HG02981 (cell line): ENCODE data around the gene SLC52A3.

ENCODE experiments used
- ATAC-seq: cut with Tn5 transposase; IDR thresholded peaks from one replicate; pipeline ENCODE4 v1.9.1; 2021; ENCODE audit warnings: mild to moderate bottlenecking, moderate library complexity; ENCODE audit not compliant: unreplicated experiment

Gene SLC52A3

DNA sequence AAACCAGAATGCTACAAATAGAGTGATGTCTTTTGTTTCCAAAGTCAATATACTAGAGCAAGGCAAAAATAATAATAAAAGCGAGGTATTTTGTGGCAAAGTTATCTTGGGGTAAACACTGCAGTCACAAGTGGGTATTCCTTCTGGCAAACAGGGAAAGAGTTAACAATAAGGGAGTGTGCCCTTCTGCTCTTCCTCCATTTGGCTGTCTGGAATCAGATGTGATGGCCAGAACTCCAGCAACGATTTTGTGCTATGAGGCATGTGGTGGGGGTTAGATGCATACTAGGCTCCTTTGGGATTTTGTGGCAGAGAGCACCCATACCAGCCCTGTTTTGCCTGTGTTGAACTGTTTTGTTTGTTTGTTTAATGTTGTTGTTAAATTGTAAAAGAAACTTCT is 2.4 kb upstream of the SLC52A3 start:
- ATAC-seq, result no peak

DNA sequence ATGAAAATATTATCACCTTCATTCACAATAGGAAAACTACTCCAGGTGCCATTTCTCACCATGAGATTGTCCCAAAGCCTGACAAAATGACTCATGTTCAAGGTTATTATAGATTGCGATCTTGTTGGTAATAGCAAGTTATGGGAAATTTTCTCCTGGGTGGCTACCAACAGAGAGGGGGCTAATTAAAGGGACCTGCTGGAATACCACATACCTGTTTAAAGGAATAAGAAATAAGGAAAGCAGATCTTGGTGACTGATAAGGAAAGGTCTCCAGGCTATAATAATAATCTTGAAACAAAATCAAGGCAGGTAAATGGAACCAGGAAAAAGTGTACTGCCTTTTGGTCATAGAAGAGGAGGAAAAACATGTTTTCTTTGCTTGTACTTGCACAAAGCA is 1.4 kb downstream of the SLC52A3 start:
- no peak for ATAC-seq

DNA sequence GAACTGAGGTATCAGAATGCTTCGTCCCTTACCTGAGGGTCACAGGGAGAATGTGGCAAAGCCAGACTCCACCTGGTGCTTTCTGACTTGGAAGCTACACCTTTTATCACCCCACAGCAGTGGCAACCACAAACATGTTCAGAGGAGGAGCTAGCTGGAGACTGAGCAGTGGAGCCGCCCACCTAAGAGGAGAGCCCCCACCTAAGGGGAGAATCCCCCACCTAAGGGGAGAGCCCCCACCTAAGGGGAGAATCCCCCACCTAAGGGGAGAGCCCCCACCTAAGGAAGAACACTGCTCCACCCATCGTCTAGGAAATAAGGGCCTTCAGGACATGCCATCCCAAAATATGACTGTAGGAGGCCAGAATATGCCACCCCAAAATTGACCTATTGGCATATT is 4.0 kb downstream of the SLC52A3 start:
- no peak for ATAC-seq

DNA sequence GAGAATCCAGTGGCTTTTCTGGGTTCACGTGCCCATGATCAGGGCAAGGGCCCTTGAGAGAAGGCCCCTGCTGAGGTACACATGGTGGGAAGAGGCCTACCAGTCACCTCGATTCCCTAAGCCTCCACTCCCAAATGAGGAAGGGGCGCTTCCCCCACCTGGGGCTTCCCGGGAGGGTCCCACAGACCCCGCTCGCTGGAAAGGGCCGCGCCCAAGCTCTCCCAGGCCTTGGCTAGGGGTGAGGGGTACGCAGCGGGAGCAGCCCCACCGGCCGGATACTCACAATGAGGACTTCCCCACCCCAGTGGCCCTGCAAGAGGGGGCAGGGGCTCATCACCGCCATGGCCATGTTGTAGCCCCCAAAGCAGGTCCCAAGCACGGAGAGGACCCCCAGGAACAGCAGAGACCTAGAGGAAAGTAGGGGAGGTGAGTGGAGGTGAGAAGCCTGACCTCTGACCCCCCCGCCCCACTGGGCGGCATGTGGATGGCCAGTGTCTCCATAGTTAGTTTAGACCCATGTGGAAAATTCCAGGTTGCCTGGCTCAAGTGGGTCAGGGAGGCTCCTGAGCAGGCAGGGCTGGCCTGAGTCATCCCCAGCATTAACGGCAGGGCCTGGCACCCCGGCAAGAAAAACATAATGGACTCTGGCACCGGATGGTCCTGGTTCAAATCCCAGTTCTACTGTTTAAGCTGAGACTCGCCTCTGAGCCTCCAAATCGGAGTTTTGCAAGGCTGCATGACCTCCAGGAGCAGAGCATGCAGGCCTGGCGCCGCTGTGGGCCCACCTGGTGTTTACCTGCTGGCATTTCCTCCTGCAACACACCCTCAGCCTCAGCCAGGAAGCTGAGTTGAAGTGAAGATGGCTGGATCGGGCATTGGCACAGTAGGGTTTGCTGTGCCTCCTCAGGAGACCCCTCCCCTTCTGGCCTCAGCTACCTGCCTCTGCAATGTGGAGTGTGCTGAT is 6.6 kb downstream of the SLC52A3 start:
- ATAC-seq, result no peak

DNA sequence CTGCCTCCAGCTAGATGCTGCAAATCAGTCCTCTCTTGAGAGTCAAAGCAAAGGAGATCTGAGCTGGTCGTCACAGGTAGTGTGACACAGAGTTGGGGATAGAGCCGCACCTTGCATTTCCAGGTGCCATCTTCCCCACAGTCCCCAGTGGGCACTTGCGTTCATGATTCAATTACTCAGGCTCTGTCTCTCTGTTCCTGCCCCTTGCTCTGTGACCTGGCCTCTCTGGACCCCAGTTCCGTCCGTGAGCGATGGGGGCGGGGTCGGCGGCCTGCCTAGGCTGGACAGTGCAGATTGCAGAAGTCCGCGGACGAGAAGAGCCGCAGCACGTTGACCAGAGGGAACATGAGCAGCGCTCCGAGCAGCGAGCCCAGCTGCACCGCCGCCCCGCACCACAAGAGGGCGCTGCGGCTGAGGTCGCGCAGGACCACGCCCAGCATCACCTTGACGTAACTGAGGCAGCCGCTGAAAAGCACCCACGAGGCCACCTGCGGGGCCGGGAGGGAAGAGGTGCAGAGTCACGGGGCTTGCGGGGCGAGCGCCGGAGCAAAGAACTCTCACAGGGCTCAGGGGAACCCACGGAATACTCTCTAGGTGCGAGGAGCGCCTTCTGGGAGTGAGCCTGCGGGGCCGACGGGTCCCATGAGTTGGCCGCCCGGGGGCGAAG is 7.4 kb downstream of the SLC52A3 start:
- ATAC-seq, result no peak

DNA sequence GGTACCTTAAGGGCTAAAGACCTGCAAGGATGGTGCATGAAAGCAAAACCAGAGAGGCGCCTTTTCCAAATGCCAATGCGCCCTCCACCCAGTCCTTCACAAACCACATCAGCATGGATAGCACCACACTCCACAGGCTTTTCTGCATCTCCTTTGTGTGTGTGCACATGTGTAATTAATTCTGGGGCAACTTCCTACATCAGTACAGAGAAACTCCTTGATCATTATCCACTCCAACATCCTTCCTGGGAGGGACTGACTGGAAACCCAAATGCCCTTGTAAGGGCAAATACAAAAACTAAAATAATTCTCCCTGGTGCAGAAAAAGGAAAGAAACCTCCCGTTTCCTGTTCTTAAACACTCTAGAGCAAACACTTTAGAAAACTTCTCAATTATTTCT is 10.8 kb downstream of the SLC52A3 start:
- no peak for ATAC-seq

DNA sequence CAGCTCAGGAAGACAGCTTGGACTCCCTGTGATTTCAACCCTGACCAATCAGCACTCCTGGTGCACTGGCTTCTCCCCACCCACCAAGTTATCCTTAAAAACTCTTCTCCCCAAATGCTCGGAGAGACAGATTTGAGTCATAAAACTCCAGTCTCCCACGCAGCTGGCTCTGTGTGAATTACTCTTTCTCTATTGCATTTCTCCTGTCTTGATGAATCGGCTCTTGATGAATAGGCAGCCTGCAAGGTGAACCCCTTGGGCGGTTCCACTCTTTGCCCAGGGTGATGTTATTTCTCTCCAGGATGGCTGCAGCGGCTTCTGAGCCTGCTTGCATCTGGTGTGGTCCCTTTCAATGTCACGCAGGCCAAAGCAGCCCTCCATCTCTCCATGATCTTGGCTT is 12.4 kb downstream of the SLC52A3 start:
- no peak for ATAC-seq

DNA sequence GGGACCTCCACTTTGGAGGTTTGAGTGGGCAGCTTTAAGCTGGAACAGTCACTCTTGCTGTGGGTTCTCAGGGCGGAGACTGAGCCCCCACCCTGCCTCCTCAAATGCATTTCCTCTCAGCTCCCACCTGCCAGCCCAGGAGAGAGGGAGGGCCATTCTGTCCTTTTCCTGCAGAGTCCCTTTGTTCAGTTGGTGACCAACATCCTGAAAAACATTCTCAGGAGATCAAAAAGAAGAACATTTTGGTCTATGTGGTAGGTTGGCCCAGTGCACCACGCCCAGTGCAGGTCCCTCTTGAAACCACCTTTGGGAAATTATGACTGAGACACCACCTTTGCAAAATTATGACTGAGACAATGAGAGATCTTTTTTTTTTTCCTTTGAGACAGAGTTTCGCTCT is 13.4 kb downstream of the SLC52A3 start:
- no peak for ATAC-seq

DNA sequence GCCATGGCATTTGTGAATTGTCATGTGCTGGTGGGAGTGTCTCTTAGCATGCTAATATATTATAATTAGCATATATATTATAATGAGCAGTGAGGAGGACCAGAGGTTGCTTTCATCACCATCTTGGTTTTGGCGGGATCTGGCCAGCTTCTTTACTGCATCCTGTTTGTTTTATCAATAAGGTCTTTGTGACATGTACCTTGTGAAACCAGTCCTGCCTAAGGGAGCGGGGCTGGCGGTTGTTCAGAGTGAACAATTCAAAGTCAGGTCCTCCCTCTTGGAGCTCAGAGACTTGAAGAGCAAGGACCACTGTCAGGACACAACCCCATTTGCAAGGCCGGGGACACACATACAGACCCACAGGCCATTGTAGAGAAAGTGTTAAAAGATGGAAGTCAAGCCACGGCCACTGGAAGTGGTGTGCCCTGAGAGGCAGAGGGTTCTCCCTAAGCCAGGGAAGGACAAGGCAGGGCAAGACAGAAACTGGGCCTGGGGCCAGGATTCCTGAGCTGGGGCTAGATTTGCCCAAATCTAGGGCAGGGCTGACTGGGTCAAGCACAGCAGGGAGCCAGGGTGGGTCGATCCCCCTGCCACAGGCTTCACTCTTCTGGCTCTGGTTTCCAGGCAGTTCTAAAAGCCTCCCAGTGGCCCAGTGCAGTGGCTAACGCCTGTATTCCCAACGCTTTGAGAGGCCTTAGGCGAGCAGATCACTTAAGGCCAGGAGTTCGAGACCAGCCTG is 14.2 kb downstream of the SLC52A3 start:
- no peak for ATAC-seq

DNA sequence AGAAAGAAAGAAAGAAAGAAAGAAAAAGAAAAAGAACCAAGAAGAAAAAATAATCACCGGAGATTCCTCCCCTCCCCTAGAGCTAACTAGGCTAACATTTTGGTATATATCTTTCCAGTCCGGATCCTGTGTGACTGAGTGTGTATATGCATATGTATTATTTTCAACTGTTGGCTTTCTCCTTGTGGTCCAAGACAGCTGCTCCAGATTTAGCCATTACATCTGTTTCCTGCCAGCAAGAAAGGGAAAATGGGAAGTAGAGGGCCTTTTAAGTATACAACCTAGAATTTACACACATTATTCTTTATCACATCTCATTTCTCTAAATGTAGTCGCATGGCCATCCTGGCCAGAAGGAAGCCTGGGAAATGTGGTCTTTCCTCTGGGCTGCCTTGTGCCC is 15.2 kb downstream of the SLC52A3 start:
- ATAC-seq, result no peak

DNA sequence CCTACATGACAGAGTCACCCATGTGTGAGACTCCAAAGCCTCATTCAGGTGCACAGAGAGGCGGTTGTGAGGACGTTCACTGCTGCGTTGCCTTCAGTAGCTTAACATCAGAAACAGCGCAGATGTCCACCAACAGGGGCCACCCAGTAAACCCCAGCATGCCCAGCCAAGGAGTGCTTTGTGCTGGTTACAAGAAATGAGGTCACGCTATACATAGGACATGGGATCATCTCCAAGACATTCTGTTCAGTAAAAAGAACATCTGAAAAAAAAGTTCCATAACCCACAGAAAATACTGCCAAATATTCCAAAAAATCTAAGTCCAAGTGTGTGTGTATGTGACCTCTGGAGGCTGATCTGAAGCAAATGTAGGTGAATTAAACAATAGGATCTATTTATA is 16.0 kb downstream of the SLC52A3 start:
- no peak for ATAC-seq

DNA sequence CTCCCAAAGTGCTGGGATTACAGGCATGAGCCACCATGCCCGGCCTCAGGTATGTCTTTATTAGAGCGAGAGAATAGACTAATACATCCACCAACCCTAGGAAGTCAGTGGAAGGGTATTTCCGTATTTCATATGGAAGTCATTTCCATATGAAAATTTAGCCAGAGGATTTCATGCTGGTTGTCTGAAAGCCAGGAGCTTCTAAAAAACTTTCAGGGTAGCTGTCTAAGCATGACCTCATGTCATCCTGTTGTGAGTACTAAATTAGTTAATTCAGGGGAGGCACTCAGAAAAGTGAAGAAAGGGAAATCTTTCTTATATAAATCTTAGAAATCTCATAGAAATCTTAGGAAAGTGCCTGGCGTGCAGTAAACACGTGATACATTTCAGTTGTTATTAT is 16.5 kb downstream of the SLC52A3 start:
- no peak for ATAC-seq

DNA sequence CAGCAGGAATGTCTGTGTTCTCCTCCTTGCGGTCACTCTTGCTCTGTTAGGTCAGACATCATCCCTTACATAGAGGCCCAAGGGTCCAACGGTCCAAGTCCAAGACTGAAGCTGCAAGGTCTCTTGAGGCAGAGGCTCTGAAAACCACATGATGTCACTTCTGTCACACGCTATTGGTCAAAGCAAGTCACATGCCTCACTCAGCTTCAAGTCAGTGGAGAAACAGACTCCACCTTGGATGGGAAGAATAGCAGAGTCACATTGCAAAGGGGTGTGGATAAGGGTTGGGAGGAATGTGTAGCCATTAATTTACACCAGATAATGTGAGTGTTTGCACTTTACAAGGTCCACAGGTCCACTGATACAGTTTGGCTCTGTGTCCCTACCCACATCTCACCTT is 17.5 kb downstream of the SLC52A3 start:
- ATAC-seq, result no peak

DNA sequence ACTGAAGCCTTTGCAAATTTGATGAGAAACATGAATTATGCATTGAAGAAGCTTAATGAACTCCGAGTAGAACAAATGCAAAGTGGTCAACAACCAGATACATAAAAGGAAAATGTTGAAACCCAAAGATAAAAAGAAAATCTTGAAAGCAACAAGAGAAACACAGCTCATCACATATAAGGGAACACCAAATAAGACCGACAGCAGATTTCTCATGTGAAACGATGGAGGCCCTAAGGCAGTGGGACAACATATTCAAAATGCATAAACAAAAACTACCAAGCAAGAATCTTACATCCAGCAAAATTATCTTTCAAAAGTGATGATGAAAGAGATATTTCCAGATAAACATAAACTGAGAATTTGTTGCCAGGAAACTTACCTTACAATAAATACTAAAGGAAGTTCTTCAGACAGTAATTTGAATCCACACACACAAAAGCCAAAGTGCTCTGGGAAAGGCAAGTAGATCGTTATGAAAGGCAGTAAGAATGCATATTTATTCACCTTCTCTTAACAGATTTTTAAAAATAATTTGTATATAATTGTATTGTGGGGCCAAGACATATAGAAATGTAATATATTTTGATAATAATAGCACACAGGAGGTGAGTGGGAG is 22.5 kb downstream of the SLC52A3 start:
- no peak for ATAC-seq

DNA sequence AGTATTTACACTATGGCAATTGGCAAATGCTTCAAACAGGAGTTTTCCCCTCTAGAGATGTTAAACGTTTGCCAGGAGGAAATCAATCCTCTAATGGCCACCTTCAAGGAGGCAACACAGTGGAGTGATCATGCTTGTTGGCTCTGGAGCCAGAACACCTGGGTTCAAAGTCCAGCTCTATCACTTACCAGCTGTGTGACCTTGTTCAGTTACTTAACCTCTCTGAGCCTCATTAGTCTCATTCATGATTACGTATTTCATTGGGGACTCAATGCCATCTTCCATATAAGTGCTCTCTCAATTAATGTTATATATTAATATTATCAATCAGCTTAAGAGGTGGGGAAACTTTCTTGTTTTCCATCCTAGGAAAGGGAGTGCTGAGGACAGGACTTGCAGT is 26.1 kb downstream of the SLC52A3 start:
- no peak for ATAC-seq

DNA sequence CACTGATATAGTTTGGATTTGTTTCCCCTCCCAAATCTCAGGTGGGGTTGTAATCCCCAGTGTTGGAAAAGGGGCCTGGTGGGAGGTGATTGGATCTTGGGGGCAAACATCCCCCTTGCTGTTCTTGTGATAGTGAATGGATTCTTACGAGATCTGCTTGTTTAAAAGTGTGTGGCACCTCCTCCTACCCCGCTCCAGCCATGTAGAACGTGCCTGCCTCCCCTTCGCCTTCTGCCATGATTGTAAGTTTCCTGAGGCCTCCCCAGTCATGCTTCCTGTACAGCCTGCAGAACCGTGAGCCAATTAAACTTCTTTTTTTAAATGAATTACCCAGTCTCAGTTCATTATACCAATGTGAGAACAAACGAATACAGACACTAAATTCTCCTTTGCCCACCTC is 26.7 kb downstream of the SLC52A3 start:
- ATAC-seq, result no peak

DNA sequence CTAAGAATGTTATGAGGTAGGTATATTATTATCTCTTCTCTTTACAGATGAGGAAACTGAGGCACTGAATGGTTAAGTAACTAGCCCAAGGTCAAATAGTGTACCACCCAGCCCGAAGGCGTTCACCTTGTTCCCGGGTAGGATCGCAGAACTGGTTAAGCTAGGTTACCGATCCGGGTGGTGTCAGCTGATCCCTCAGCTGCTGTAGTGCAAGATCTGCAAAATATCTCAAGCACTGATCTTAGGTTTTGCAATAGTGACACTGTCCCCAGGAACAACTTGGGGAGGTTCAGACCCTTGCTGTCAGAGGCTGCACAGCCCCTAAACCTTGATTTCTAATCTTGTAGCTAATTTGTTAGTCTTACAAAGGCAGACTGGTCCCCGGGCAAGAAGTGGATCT is 28.1 kb downstream of the SLC52A3 start:
- no peak for ATAC-seq

DNA sequence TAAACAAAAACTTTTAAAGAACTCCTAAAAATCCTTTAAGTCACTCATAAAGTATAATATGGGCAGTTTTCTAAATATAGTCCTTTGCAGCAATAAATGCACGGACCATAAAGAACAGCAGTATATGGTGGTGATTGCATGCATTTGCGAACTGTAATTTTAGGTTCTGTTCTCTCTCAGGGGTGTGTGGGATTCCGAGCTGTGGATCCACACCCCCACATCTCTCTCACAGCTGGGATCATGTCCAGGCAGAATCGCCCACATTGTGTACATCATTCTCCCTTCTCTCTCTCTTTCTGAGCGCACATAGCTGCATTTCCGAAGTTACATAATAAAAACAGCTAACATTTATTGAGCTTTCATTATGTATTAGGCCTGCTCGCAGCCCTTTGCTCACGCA is 28.6 kb downstream of the SLC52A3 start:
- no peak for ATAC-seq

DNA sequence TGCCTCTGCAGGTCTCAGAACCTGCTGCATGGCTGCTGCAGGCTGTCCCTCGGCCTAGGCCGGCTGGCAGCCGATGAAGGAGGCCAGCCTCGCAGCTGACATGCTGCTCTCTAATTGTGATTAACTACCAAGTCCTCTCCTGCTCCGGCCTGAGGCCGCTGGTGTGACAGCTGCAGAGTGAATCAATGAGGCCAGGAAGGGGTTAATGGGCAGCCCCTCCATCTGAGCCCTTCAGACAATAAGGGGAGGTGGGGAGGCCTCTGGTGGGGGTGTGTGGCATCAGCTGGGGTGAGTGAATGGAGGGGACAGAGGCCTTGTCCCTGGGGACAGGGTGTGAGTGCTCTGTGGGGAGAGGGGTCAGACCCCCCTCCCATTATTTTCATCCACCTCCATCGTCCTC is 34.4 kb downstream of the SLC52A3 start:
- ATAC-seq, result no peak

DNA sequence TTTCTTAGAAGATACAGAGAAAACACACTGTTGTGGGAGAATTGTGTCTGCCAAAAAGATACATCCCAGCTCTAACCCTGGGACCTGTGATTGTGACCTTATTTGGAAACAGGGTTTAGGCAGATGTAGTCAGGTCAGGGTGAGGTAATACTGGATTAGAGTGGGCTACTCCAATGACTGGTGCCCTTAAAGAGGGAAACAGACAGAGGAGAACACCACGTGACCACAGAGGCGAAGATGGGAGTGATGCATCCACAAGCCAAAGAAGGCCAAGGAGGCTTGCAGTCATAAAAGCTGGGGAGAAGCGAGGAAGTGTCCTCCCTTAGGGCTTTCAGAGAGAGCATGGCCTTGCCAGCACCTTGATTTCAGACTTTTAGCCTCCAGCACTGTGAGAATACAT is 35.6 kb downstream of the SLC52A3 start:
- ATAC-seq, result no peak

DNA sequence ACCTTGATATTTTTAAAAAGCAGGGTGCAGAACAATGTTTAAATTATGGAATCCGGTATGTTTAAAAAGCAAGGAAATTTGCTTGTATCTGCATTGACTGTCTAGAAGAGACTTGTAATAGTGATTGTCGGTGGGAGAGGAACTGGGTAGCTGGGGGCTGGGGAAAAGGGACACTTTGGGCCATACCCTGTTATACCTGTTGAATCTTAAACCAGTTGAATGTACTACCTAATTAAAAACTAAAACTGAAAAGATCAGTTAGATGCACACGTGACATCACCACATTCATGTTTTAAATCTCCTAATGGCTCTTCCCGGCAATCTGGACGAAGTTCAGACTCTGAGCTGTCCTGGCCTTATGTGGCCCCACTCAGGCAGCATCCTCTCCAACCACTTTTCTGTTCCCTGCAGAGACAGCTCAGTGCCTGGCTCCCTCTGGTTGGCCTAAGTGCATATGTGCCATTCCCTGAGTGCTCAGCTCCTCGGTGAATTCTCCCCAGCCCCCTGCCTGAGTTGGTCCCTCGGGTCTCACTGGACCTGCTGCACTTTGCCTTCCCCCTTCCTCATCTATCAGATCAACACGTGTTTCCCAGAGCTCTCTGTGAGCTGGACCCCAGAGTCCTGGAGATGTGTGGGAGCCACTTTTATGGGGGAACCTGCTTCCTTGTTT is 36.3 kb downstream of the SLC52A3 start:
- no peak for ATAC-seq
